NB4 (cell line): Measurements from ENCODE around the gene MPC1.

ENCODE experiments used
- DNase-seq: peaks from one replicate; pipeline ENCODE4 v3.0.0; 2010; ENCODE audit warnings: low read depth
- H3K4me3 ChIP-seq: one replicate; pipeline ENCODE4 v1.5.1; 2011; ENCODE audit warnings: mild to moderate bottlenecking, low read depth, low read length, moderate library complexity
- MAX ChIP-seq: IDR thresholded peaks from 2 replicates; pipeline ENCODE4 v1.6.1; 2011; ENCODE audit warnings: low read depth, low read length
- MYC ChIP-seq: IDR thresholded peaks from 2 replicates; pipeline ENCODE4 v1.6.1; 2011; ENCODE audit warnings: low read depth, low read length
- POLR2A ChIP-seq: IDR thresholded peaks from 2 replicates; pipeline ENCODE4 v1.6.1; 2011; ENCODE audit warnings: mild to moderate bottlenecking; ENCODE audit not compliant: insufficient read length; ENCODE audit errors: extremely low read depth
- TF ChIP-seq, protein P1 (sequence below): IDR thresholded peaks from one replicate; pipeline ENCODE4 v1.5.1; 2012; ENCODE audit warnings: low read depth, low read length

Gene MPC1

DNA sequence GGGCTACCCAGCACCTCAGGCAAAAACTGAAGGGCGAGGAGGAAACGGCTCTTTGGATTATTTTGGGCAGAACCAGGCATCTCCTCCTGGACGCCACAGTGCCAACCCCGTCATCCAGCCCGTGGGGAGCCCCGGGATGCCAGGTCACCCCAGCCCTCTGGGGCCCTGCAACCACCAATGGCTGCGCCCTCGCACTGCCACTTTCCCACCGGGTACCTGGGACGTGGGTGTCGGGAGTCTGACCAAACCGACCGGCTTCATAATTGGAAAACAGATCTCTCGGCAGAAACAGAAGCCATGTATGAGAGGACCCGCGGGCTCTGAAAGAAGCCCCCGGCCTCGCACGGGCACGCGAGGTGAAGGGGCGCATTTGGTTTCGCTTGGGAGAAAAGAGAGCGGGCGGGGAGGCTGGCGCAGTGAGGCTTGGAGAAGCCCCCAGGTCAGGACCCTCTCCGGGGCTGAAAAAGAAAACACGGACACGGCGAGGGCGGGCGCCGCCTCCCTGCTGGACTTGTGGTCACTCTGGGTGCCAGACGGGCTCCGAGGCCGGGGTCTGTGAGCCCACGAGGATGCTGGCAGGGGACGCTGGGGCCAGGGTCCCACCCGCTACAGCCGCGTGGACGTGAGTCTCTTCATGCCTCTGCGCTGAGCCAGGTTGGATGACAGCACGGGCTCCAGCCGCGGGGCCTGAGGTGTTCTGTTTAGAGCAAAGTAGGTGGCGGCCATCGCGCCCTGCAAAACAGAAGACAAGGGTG, 29.6 kb upstream of the MPC1 start:
- no peak overlapping the region for H3K4me3 ChIP-seq
- no peak for DNase-seq
- TF ChIP-seq MAX (no peak), MYC (no peak), POLR2A (no peak)
- TF ChIP-seq, protein P1, sequence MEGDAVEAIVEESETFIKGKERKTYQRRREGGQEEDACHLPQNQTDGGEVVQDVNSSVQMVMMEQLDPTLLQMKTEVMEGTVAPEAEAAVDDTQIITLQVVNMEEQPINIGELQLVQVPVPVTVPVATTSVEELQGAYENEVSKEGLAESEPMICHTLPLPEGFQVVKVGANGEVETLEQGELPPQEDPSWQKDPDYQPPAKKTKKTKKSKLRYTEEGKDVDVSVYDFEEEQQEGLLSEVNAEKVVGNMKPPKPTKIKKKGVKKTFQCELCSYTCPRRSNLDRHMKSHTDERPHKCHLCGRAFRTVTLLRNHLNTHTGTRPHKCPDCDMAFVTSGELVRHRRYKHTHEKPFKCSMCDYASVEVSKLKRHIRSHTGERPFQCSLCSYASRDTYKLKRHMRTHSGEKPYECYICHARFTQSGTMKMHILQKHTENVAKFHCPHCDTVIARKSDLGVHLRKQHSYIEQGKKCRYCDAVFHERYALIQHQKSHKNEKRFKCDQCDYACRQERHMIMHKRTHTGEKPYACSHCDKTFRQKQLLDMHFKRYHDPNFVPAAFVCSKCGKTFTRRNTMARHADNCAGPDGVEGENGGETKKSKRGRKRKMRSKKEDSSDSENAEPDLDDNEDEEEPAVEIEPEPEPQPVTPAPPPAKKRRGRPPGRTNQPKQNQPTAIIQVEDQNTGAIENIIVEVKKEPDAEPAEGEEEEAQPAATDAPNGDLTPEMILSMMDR: no peak

DNA sequence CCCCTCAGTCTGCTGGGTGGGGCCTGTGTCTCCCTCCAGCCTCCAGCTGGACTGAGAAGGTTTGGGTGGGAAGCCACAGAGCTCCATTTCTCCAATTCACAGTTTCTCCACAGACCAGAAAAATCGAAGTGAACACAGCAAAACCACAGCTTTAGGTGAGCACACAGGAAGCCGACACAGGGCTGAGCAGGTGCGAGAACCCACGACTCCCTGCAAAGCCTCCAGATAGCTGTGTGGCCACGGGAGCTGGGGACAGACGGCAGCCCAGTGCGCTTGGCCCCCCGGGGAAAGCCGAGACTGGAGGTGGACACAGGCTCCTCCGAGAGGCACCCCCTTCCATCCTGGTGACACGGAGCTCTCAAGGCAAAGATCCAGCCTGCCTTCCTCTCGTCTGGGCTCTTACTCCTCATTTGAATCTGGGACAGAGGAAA, 29.0 kb upstream of the MPC1 start:
- TF ChIP-seq MAX (no peak), POLR2A (no peak), MYC (no peak)
- TF ChIP-seq, protein P1: no peak
- DNase-seq: no peak
- no peak overlapping the region for H3K4me3 ChIP-seq

DNA sequence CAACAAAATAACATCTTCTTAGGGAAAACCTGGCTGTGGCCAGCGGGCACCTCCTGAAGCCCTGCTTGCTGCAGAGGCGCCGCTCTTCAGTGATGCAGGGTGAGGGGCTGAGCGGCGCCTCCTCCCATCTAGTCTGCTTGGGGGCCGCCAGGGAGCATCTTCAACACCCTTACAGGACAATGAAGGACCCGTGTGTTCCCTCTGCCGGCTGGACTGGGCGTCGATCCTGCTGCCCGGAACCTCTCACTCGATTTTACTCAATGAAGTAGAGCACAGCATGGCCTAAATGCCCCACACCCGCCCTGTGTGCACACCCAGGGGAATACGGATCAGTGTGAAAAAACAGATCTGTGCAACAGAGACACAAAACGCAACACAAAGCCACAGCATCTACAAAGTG, 28.5 kb upstream of the MPC1 start:
- TF ChIP-seq, protein P1: no peak
- TF ChIP-seq MYC (no peak), MAX (no peak), POLR2A (no peak)
- no peak for DNase-seq
- H3K4me3 ChIP-seq: no peak overlapping the region

- H3K4me3 ChIP-seq: no peak overlapping the region
- no peak for DNase-seq
- TF ChIP-seq MYC (no peak), MAX (no peak), POLR2A (no peak)
- TF ChIP-seq, protein P1: no peak
Observed at GRCh38 chr6:166410426-166410935, 27.7 kb upstream of the MPC1 start.

DNA sequence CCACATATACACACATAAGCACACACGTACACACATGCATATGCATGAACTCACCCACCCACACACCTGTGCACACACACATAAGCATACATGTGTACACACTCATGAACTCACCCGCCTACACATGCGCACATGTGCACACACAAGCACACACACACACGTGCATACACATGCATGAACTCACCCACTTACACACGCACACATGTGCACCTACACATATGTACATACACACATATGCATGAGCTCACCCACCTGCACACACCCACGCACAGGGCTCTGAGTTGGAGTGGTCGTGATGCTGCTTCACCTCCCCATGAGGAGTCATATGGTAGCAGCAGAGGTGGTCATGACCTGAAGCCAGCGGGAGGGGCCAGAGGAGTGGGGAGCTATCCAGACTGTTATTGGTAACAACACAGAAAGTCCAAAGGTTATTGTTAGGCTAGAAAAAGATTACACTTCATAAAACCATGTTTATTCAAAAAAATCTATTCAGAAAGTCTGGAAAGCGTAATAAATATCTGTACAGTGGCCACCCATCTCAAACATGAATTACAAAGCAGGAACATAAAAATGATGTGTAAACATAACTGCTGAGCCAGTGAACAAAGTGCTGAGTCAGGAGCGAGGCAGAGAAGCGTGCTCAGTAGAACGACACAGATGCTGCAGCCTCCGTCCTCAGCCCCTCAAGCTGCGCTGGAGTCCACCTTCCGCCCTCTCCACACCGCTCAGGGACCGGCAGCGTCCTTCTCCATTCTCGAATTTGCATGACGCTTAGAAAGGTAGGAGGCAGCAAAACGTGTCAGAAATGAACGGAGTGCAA, 26.4 kb upstream of the MPC1 start:
- H3K4me3 ChIP-seq: no peak overlapping the region
- no peak for DNase-seq
- TF ChIP-seq POLR2A (no peak), MAX (no peak), MYC (no peak)
- TF ChIP-seq, protein P1: no peak
